GM18861 (cell line): ENCODE results near the gene ACLY.
"Not testable (repeated sequence)": the region's sequence is repeated elsewhere in the genome, so short reads cannot be mapped to it uniquely, and the experiment has no call there.

Experiments
- ATAC-seq: cut with Tn5 transposase; IDR thresholded peaks from one replicate; pipeline ENCODE4 v1.9.1; 2021; ENCODE audit not compliant: unreplicated experiment

Gene ACLY

DNA sequence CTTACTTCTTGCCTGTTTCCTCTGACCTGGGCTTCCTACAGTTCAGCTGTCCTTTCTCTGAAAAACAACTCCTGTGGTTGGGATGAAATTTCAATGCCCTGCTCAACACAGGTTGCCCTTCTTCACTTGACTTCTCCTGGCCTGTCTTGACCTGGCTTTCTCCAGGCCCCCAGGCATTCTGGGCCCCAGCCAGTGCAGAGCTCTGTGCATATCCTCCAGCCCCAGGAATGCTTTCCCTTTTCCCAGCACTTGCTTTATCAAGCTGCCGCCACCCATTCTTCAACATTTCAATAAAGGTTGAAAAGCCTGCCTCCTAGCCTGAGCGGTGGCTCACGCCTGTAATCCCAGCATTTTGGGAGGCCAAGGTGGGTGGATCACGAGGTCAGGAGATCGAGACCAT lies 22.4 kb upstream of the ACLY start:
- no peak for ATAC-seq

DNA sequence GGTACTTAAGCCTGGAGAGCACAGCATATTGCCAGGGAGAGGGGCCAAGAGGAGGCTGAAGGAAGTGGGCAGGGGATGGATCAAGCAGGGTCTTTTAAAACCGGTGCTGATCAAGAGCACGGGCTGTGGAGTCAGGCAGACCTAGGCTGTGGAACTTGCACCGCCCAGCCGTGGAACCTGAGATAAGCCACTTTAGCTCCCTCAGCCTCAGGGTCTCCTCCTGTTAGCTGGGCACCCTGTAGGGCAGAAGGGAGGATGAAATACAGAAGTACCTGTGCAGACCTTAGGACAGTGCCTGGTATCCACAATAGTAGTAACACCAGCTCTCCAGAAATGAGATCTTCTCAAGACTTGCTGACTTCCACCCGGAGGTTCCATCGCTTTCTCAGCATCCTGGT lies 20.9 kb upstream of the ACLY start:
- no peak for ATAC-seq

GRCh38 chr17:41939044-41939692 lies 20.4 kb upstream of the ACLY start:
- ATAC-seq, result no peak

- ATAC-seq, result no peak
Observed at GRCh38 chr17:41937970-41938954, 19.5 kb upstream of the ACLY start.

DNA sequence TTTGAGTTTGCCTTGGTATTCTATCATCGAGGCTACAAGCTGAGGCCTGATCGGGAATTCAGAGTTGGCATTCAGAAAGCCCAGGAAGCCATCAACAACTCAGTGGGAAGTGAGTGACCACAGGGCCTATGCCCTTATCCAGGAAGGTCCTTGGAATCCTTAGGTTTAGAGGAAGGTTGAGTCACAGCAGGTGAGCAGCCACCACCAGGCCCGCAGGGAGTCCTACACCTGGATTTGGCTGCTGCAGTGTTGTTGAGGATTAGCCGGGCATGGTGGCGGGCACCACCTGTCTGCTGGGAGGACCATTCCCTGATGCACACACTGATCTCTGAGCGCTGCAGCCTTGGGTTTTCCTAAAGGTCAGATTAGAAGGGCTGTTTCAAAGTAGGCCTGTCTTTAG lies 16.9 kb upstream of the ACLY start:
- ATAC-seq, result no peak

GRCh38 chr17:41932816-41933389 lies 14.2 kb upstream of the ACLY start:
- ATAC-seq, result no peak

GRCh38 chr17:41931715-41932114 lies 13.0 kb upstream of the ACLY start:
- not testable (repeated sequence) for ATAC-seq

GRCh38 chr17:41930833-41931156 lies 12.0 kb upstream of the ACLY start:
- ATAC-seq, result peak; percentile 19

DNA sequence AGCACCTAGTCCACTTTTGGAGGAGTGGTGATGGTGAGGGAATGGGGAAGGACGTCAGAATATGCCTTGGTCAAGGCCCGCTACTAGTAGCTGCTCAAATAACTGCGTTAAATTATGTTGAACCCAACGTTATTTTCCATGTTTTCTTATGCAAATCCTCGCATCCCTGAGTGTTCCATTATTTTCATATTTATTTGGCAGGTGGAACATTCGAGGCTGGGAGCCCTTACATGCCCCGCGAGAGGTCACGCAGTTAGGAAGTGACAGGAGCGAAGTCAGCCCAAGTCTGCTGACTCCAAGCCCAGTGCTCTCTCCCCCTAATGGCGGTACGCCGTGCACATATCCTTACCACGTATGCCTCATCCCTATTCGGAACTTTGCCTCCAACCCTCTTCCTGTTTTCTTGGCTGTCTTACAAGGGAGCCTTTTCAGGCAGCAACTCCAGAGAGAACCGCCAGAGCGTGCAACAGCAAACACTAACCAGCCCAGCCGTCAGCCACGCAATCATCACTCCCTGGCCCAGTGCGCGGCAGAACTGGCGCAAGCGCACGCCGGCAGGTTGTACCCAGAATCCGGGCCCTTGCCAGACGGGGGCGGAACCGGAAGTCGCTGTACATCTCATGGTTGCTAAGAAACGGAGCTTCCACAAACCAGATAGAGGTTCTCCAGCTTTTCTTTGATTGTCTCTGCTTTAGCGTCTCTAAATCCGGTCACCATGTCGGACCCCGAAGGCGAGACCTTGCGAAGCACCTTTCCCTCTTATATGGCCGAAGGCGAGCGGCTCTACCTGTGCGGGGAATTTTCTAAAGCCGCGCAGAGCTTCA lies 11.5 kb upstream of the ACLY start, which contains the start of gene ODAD4:
Gene ODAD4, plus strand, starts transcription at position 609 of the 824 bp plus-strand sequence. Its CDS starts 107 bp downstream, at position 716.
- peak; percentile 85 for ATAC-seq

GRCh38 chr17:41928693-41929251 lies 10.0 kb upstream of the ACLY start:
- no peak for ATAC-seq

GRCh38 chr17:41925991-41926590 lies 7.3 kb upstream of the ACLY start:
- ATAC-seq, result no peak

GRCh38 chr17:41920580-41920955 lies 1.8 kb upstream of the ACLY start:
- ATAC-seq, result no peak

DNA sequence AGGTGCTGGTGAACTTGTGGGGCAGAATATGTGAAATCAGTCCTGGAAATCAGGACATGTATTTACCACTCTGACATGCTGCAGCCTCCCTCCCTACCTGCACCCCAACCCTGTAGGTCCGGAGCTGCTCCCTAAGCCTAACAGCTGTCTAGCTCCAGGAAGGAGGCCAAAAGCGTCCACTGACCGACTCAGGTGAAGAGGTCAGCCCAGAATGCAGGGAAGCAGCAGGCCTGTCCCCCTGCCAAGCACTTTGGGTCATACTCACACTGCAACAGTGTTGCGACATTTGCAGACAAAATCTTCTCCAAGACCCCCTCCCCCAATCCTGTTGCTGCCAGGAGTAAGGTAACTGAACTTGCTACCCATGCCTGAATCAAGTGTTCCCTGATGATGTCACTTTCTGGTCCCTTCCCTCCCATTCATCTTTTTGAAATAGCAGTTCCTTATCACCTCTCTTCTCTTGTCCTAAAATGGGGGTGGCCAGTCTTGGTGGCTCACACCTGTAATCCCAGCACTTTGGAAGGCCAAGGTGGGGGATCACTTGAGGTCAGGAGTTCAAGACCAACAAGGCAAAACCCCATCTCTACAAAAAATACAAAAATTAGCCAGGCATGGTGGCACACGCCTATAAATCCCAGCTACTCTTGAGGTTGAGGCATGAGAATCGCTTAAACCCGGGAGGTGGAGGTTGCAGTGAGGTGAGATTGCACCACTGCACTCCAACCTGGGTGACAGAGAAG lies 1.3 kb upstream of the ACLY start:
- ATAC-seq, result no peak

DNA sequence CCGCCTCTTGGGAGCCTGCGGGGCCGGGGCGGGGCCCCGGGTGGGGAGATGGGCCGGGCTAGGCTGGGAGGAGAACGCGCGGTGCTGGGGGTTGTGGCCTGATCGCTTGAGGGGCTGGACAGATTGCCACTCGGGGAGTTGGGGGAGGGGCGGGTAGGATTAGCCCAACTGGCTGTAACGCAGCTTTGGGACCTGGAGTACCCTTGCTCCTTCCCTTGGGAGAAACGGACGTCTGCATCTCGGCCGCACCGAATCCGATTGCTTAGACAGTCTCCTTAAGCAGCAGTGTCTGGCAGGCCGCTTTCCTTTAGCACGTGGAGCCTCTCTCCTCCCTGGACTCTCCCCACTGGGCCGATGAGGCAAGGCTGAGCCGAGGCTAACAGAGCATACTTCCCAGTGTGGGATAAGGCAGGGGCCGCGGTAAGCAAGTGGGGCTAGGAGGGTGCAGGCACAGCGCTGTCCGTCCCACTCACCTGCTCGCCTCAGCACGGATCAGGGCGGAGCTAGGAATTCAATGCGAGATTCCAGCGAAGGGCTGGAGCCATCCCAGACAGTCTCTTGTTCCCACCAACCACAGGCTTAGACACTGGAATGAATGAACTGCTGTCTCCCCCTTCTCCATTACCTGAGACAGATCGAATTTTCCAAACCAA lies 540 bp upstream of the ACLY start:
- no peak for ATAC-seq

DNA sequence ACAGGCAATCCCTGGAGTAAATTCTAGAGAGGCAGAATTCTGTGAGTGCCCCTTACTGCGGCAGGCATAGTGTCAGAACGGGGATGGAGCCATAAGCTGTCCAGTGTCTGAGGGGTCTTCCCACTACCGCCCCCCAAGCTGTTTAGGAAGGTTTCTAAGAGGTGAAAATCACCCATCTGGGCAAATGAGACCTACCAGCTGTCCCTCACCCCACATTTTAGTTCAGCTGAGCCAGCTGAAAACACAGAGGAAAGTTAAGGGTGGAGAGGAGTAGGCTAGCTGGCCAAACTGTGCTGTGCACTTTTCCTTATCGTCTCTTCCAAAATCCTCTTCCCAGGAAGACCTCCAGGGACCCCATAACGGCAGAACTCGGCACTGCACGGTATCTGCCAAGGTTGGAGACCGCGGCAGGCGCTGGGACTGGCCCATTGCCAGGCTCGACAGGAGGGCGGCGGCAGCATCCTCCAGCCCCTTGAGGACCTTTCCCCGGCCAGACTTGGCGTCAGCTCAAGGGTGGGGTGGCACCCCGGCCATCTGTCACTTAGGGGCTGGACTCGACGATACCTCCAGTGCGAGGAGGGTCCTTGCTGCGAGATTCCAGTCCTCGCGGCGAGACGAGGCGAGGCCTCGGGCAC lies 955 bp downstream of the ACLY start:
- peak; percentile 8 for ATAC-seq

GRCh38 chr17:41917192-41917591 lies 1.6 kb downstream of the ACLY start:
- ATAC-seq, result no peak

- no peak for ATAC-seq
Observed at GRCh38 chr17:41915566-41915965, 3.2 kb downstream of the ACLY start.

DNA sequence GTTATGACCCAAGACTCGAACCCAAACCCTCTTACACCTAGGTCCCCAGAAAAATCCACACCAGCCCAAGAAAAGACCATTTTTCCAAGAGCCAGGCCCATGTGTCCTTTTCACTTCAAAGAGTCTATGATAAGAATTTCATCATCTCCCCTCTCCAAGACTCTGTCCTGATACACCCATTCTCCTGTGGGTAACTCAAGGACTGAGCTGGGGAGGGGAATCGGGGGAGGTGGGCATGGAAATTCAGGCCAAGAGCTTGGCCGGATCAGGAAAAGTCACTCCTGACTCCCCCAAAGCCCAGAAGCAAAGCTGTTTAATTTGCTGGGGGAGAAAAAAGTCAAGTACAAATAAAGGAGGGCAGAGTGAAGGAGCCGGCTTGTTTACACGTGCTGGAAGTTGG lies 3.7 kb downstream of the ACLY start:
- ATAC-seq, result no peak

DNA sequence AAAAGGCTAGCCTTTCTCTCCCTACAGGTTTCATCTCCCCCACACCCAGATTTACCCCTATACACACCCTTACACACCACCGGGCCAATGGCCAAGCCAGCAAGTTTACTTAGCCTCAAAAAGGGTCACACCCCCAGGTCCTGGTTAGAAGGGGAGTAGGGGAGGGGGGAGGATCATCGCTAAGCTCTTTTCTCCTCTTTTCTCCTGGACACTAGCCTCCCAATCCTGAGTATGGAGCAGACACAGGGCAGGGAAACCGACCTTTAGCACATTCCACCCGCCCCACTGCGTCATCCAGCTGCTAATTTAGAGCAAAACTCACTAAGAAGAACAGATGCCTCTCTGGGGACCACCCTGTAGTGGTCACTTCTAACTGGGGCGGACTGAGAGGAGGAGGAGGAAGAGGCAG lies 4.4 kb downstream of the ACLY start:
- ATAC-seq, result no peak
